DOHH2 (cell line): ENCODE measurements around the gene PACRG.

Experiments used
- H3F3A ChIP-seq: fragments of 200-600 bp; sonication (generic), shearing (Covaris generic); 2 replicates; pipeline ENCODE4 v1.6.0; 2016; ENCODE audit warnings: antibody characterized with exemption, mild to moderate bottlenecking; ENCODE audit not compliant: control insufficient read depth, insufficient read depth
- H3K27ac ChIP-seq: fragments of 200-600 bp; sonication (generic); 2 replicates; pipeline ENCODE4 v1.5.1; 2014; ENCODE audit warnings: low read depth, mild to moderate bottlenecking, low read length, moderate library complexity
- H3K27me3 ChIP-seq: fragments of 200-600 bp; sonication (generic); 2 replicates; pipeline ENCODE4 v1.6.1; 2014; ENCODE audit warnings: mild to moderate bottlenecking, low read length, mixed read lengths; ENCODE audit not compliant: control insufficient read depth
- H3K36me3 ChIP-seq: fragments of 200-600 bp; sonication (generic); 2 replicates; pipeline ENCODE4 v1.6.1; 2014; ENCODE audit warnings: mild to moderate bottlenecking, low read length, moderate library complexity, mixed read lengths; ENCODE audit not compliant: control insufficient read depth
- H3K4me1 ChIP-seq: fragments of 200-600 bp; sonication (generic); 2 replicates; pipeline ENCODE4 v1.6.1; 2014; ENCODE audit warnings: mild to moderate bottlenecking, low read length, mixed read lengths; ENCODE audit not compliant: control insufficient read depth
- H3K4me2 ChIP-seq: fragments of 200-600 bp; sonication (generic); 2 replicates; pipeline ENCODE4 v1.6.0; 2014; ENCODE audit warnings: mild to moderate bottlenecking, low read length, moderate library complexity
- H3K4me3 ChIP-seq: fragments of 200-600 bp; sonication (generic); 2 replicates; pipeline ENCODE4 v1.5.1; 2014; ENCODE audit warnings: mild to moderate bottlenecking, low read length, mixed read lengths
- H3K79me2 ChIP-seq: fragments of 200-600 bp; sonication (generic); 2 replicates; pipeline ENCODE4 v1.6.1; 2014; ENCODE audit warnings: mild to moderate bottlenecking, low read length, mixed read lengths; ENCODE audit not compliant: control insufficient read depth
- H3K9me2 ChIP-seq: fragments of 200-600 bp; sonication (generic); replicated peaks from 2 replicates; pipeline ENCODE4 v1.6.1; 2014; ENCODE audit warnings: mild to moderate bottlenecking, low read length, mixed read lengths; ENCODE audit not compliant: control insufficient read depth
- H3K9me3 ChIP-seq: fragments of 200-600 bp; sonication (generic); 2 replicates; pipeline ENCODE4 v1.6.1; 2014; ENCODE audit warnings: antibody characterized with exemption, low read length, mixed read lengths; ENCODE audit not compliant: control insufficient read depth, insufficient read depth
- H4K20me1 ChIP-seq: fragments of 200-600 bp; sonication (generic); 2 replicates; pipeline ENCODE4 v1.6.0; 2014; ENCODE audit warnings: low read depth, mild to moderate bottlenecking, antibody characterized with exemption, low read length, moderate library complexity; ENCODE audit not compliant: control insufficient read depth, insufficient read depth
- CTCF ChIP-seq: fragments of 200-600 bp; sonication (generic); IDR thresholded peaks from one replicate; pipeline ENCODE4 v1.5.1; 2014; ENCODE audit warnings: antibody characterized with exemption, mild to moderate bottlenecking, low read depth, low read length; ENCODE audit not compliant: poor library complexity, severe bottlenecking
- EZH2phosphoT487 ChIP-seq: fragments of 200-600 bp; sonication (generic); IDR thresholded peaks from 2 replicates; pipeline ENCODE4 v1.6.1; 2017; ENCODE audit warnings: borderline replicate concordance, mild to moderate bottlenecking, antibody characterized with exemption, low read length, moderate library complexity, mixed read lengths

The PACRG gene

GRCh38 chr6:162871966-162872365 lies 144.2 kb downstream of the PACRG start:
- no peak overlapping the region for H3K4me2 ChIP-seq
- H4K20me1 ChIP-seq: no peaks in the 10 kb centered on the region
- no peaks in the 10 kb centered on the region for H3F3A ChIP-seq
- H3K4me1 ChIP-seq: no peaks in the 10 kb centered on the region
- H3K4me3 ChIP-seq: no peak overlapping the region
- H3K79me2 ChIP-seq: no peaks in the 10 kb centered on the region
- no peaks in the 10 kb centered on the region for H3K9me2 ChIP-seq
- H3K9me3 ChIP-seq: no peaks in the 10 kb centered on the region
- H3K36me3 ChIP-seq: no peaks in the 10 kb centered on the region
- H3K27me3 ChIP-seq: no peaks in the 10 kb centered on the region
- TF ChIP-seq CTCF: no peak
- TF ChIP-seq EZH2phosphoT487: no peak
- no peak overlapping the region for H3K27ac ChIP-seq

- H3K27ac ChIP-seq: no peak overlapping the region
Measured at GRCh38 chr6:162873537-162873936, 145.8 kb downstream of the PACRG start.

GRCh38 chr6:162875070-162875469 lies 147.3 kb downstream of the PACRG start:
- H3K79me2 ChIP-seq: no peaks in the 10 kb centered on the region
- H3K4me1 ChIP-seq: no peaks in the 10 kb centered on the region
- TF ChIP-seq EZH2phosphoT487: no peak
- TF ChIP-seq CTCF: no peak
- H3K27ac ChIP-seq: no peak overlapping the region
- no peak overlapping the region for H3K4me2 ChIP-seq
- no peaks in the 10 kb centered on the region for H3K9me3 ChIP-seq
- H3K4me3 ChIP-seq: no peak overlapping the region
- H4K20me1 ChIP-seq: no peaks in the 10 kb centered on the region
- H3F3A ChIP-seq: no peaks in the 10 kb centered on the region
- no peaks in the 10 kb centered on the region for H3K36me3 ChIP-seq
- no peaks in the 10 kb centered on the region for H3K27me3 ChIP-seq
- H3K9me2 ChIP-seq: no peaks in the 10 kb centered on the region

More at GRCh38 chr6:162873537-162873936, 145.8 kb downstream of the PACRG start:
- no peaks in the 10 kb centered on the region for H3K27me3 ChIP-seq
- H3K9me2 ChIP-seq: no peaks in the 10 kb centered on the region
- no peaks in the 10 kb centered on the region for H3K4me1 ChIP-seq
- TF ChIP-seq CTCF (no peak), EZH2phosphoT487 (no peak)
- H3K79me2 ChIP-seq: no peaks in the 10 kb centered on the region
- H3K4me3 ChIP-seq: no peak overlapping the region
- H4K20me1 ChIP-seq: no peaks in the 10 kb centered on the region
- no peaks in the 10 kb centered on the region for H3K9me3 ChIP-seq
- no peaks in the 10 kb centered on the region for H3K36me3 ChIP-seq
- no peaks in the 10 kb centered on the region for H3F3A ChIP-seq
- no peak overlapping the region for H3K4me2 ChIP-seq
